Stimulated activated CD4-positive, alpha-beta T cell treated with anti-CD3 and anti-CD28 coated beads, TNF-alpha, amount 100 ng/mL, for 1 hour (primary cell): ENCODE measurements around the gene PDE4D.

Experiments used
- DNase-seq, 3 donors: peaks; one replicate each; pipeline ENCODE4 v3.0.0-alpha.2; 2020; ENCODE audit warnings: low read depth in 3 of 3, low spot score in 1 of 3

PDE4D gene

GRCh38 chr5:59528202-59528862 lies 365.2 kb downstream of the PDE4D start:
- no peak for DNase-seq

GRCh38 chr5:59525957-59526356 lies 367.6 kb downstream of the PDE4D start:
- DNase-seq = no peak

GRCh38 chr5:59525311-59525710 lies 368.2 kb downstream of the PDE4D start:
- no peak for DNase-seq

- DNase-seq = no peak
Measured at GRCh38 chr5:59522201-59522831, 371.2 kb downstream of the PDE4D start.

GRCh38 chr5:59521476-59521875 lies 372.1 kb downstream of the PDE4D start:
- no peak for DNase-seq

- DNase-seq = no peak
Measured at GRCh38 chr5:59519338-59519737, 374.2 kb downstream of the PDE4D start.

GRCh38 chr5:59517926-59518585 lies 375.5 kb downstream of the PDE4D start:
- no peak for DNase-seq

- DNase-seq = no peak
Measured at GRCh38 chr5:59516161-59516560, 377.4 kb downstream of the PDE4D start.

GRCh38 chr5:59506285-59506877 lies 387.1 kb downstream of the PDE4D start:
- DNase-seq = no peak

GRCh38 chr5:59504043-59504442 lies 389.5 kb downstream of the PDE4D start:
- no peak for DNase-seq

GRCh38 chr5:59503220-59503619 lies 390.3 kb downstream of the PDE4D start:
- DNase-seq = no peak

- DNase-seq = no peak
Measured at GRCh38 chr5:59501316-59501715, 392.2 kb downstream of the PDE4D start.

GRCh38 chr5:59500014-59500413 lies 393.5 kb downstream of the PDE4D start:
- no peak for DNase-seq

GRCh38 chr5:59497207-59497606 lies 396.3 kb downstream of the PDE4D start:
- DNase-seq = no peak

GRCh38 chr5:59496524-59497134 lies 396.9 kb downstream of the PDE4D start:
- DNase-seq = no peak

GRCh38 chr5:59491945-59492344 lies 401.6 kb downstream of the PDE4D start:
- DNase-seq = no peak

GRCh38 chr5:59489551-59489950 lies 404.0 kb downstream of the PDE4D start:
- no peak for DNase-seq

GRCh38 chr5:59487772-59488729 lies 405.5 kb downstream of the PDE4D start:
- no peak for DNase-seq

- DNase-seq = no peak
Measured at GRCh38 chr5:59487068-59487686, 406.3 kb downstream of the PDE4D start.

- DNase-seq = no peak
Measured at GRCh38 chr5:59486508-59486907, 407.0 kb downstream of the PDE4D start.
